GM21515 (cell line): ENCODE results near the gene UNC79.
"Not testable (repeated sequence)": the region's sequence is repeated elsewhere in the genome, so short reads cannot be mapped to it uniquely, and the experiment has no call there.

Experiments
- ATAC-seq: cut with Tn5 transposase; IDR thresholded peaks from one replicate; pipeline ENCODE4 v1.9.1; 2021; ENCODE audit not compliant: unreplicated experiment

The UNC79 gene

GRCh38 chr14:93430315-93431035 lies at the start of gene UNC79:
UNC79 (plus strand) TSS chr14:93430939; CDS start chr14:93431030, 91 bp downstream.
- no peak for ATAC-seq

GRCh38 chr14:93381644-93382043 lies 49.1 kb upstream of the UNC79 start:
- ATAC-seq: no peak

GRCh38 chr14:93384256-93384655 lies 46.5 kb upstream of the UNC79 start:
- not testable (repeated sequence) for ATAC-seq

DNA sequence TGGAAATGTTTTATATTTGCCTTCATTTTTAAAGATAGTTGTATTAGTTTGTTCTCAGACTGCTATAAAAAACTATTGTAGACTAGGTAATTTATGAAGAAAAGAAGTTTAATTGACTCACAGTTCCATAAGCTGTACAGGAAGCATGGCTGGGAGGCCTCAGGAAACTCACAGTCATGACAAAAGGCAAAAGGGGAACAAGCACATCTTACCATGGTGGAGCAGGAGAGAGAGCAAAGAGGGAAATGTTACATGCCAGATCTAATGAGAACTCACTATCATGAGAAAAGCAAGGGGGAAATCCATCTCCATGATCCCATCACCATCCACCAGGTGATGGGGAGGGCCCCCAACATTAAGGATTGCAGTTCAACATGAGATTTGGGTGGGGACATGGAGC lies 35.5 kb upstream of the UNC79 start:
- ATAC-seq: no peak

GRCh38 chr14:93396456-93396855 lies 34.3 kb upstream of the UNC79 start:
- no peak for ATAC-seq

DNA sequence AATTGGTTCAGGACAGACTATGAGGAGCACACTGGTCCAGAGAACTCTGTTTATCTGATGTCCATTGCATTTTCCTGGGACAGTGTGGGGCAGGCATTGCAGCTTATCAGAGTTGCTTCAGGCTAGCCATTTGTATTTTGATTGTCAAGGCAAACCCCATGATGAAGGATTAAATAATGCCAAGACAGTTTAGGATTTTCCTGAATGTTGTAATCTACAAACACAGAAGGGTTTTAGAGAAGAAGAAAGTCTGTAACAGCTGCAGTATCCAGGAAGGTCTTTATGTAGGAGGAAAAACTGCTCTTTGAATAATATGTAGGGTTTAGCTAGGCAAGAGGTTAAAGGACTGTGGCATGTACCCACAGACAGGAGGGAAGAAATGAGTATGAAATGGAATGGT lies 32.2 kb upstream of the UNC79 start:
- no peak for ATAC-seq

- no peak for ATAC-seq
Observed at GRCh38 chr14:93402951-93403350, 27.8 kb upstream of the UNC79 start.

DNA sequence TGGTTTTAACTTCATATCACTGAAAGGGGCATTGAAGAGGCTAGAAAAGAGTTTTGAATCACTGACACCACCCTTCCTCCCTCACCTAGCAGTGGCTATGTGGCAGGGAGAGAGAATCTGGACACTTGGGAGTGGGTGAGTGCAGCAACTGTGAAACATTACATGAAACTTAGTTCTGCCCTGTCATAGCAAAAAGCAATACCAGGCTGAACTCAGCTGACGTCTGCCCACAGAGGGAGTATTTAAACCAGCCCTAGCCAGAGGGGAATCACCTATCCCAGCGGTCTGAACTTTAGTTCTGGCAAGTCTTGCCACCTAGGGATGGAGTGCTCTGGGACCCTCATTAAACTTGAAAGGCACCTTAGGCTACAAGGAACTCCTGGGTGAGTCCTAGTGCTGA lies 20.7 kb upstream of the UNC79 start:
- ATAC-seq: no peak

DNA sequence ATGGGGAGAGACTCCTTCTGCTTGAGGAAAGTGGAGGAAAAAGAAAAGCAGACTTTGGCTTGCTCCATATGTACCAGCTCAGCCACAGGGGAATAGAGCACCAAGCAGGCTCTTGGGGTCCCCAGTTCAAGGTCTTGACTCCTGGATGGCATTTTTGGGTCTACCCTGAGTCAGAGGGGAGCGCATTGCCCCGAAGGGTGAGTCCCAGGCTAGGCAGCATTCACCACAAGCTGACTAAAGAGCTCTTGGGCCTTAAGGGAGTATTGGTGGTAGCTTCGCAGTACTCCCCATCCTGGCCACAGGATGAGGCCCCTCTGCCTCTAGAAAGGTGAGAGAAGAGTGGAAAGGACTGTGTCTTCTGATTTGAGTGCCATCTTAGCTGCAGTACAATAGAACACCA lies 19.8 kb upstream of the UNC79 start:
- no peak for ATAC-seq

DNA sequence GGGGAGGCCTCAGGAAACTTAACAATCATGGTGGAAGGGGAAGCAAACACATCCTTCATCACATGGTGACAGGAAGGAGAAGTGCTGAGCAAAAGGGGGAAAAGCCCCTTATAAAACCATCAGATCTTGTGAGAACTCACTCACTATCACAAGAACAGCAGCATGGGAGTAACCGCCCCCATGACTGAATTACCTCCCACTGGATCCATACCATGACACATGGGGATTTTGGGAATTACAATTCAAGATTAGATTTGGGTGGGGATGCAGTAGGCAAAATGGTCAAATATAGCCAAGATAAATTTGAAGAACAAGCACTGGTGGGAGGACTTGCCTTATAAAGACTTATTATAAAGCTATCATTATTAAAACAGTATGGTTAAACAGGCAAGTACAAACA lies 5.6 kb upstream of the UNC79 start:
- ATAC-seq: not testable (repeated sequence)

DNA sequence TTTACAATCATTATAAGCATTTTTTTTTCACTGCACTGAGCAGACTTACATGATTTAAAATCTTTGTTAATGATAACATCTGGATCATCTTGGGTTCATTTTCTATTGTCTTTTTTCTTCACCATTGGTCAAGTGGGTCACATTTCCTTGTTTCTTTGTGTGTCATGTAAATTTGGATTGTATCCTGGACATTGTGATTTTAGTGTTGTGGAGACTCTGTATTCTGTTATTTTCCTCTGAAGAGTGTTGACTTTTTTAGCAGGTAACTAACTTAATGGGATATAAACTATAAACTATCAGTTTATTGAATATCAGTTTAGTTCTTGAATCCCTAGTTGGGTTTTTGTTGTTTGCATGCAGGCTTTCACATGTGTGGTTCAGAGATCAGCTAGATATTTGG lies 4.0 kb upstream of the UNC79 start:
- no peak for ATAC-seq

DNA sequence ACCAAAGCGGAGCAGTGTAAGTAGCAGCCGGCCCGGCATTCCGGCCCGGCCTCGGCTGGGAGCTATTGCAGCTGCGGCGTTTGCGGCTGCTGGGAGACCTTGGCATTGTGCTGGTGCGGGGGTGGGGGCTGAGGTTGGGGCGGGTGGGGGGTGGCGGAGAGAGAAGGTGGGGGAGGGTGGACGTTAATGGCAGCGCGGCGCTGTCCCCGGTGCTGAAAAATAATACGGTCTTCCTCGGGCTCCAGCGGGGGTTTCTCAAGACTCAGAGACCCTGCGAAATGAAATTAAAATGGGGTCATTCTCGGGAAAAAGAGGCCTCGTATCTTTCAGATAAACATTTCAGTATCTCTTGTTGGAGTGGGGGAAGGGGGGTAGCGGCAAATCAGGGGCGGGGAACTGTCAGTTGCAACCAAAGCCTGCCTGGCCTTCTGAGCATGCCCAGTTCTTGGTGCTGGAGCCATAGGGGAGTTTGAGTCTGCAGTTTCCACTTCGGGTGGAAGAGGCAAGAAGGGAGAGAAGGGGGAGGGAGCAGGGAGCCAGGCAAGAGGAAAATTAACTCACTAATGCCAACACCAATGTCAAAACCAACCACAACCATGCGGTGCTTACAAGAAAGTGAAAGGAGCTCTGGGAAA lies 414 bp downstream of the UNC79 start:
- ATAC-seq: no peak

DNA sequence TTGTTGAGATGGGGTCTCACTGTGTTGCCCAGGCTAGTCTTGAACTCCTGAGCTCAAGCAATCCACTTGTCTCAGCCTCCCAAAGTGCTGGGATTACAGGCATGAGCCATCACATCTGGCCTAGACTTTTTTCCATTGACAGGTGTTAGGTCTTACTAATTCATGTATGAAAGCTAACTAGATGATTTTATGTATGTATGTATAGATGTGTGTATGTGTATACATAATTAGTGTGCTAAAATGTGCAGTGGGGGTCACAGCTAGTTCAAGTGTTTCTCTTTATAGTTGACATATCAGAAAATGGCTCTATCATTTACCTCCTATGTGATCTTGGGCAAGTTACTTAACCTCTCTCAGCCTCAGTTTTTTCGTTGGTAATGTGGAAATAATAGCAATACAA lies 23.5 kb downstream of the UNC79 start:
- ATAC-seq: no peak

GRCh38 chr14:93456356-93456755 lies 25.6 kb downstream of the UNC79 start:
- no peak for ATAC-seq

- ATAC-seq: no peak
Observed at GRCh38 chr14:93458234-93458633, 27.5 kb downstream of the UNC79 start.

DNA sequence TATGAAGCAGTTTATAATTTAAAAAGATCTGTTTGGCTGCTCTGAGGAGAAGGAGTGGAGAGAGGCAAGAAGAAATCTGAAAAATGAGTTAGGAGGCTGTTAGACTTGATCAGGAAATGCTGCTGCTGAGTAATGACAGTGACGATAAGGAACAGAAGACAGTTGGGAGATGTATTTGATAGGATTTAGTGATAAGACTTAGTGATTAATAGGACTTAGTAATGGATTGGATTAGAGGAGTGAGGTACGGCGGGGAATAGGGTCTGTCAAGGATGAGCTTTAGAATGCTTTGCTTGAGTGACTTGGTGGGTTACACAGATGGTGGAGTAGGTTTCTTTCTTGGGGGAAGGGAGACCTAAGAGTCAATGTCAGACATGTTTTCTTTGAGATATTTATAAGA lies 31.7 kb downstream of the UNC79 start:
- ATAC-seq: no peak

GRCh38 chr14:93464271-93464670 lies 33.5 kb downstream of the UNC79 start:
- ATAC-seq: no peak

GRCh38 chr14:93475471-93475870 lies 44.7 kb downstream of the UNC79 start:
- no peak for ATAC-seq

DNA sequence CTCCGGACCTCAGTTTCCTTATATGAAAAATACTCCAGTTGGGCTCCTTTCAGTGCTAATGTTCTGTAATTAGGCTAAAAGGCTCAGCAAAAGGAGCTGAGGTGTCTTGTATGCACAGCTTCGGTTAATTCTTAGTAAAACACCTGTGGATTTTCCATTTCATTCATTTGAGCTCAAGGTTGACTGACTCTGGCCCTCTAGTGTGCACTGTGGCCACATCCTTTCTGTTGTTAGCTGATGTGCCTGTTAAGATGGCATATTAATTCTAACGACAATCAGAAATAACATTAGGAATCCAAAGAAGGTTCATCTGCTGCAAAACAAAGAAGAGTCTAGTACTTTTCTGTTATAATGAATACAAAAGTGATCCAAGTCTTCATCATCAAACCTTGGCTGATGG lies 45.6 kb downstream of the UNC79 start:
- no peak for ATAC-seq

- ATAC-seq: not testable (repeated sequence)
Observed at GRCh38 chr14:93479074-93479473, 48.3 kb downstream of the UNC79 start.

- ATAC-seq: no peak
Observed at GRCh38 chr14:93480867-93481266, 50.1 kb downstream of the UNC79 start.

- ATAC-seq: no peak
Observed at GRCh38 chr14:93481758-93482157, 51.0 kb downstream of the UNC79 start.

- ATAC-seq: no peak
Observed at GRCh38 chr14:93490001-93490400, 59.3 kb downstream of the UNC79 start.
